Medulla oblongata (tissue), 1 donor: ENCODE measurements around the gene INHBE.
A peak's percentile ranks its signal among the peaks of the same experiment; 100 is the strongest.
"Not testable (repeated sequence)": the region's sequence is repeated elsewhere in the genome, so short reads cannot be mapped to it uniquely, and the experiment has no call there.

Source experiments
- DNase-seq: peaks from one replicate; pipeline ENCODE4 v3.0.0-alpha.2; 2015; ENCODE audit errors: extremely low spot score

The INHBE gene

GRCh38 chr12:57476162-57476992, 21.3 kb downstream of the INHBE start:
- no peak for DNase-seq

- DNase-seq: no peak
Measured at GRCh38 chr12:57476993-57477709, 22.0 kb downstream of the INHBE start.

- DNase-seq: peak; percentile 33
Measured at GRCh38 chr12:57477710-57478681, 22.9 kb downstream of the INHBE start.

- no peak for DNase-seq
Measured at GRCh38 chr12:57479043-57479375, 23.9 kb downstream of the INHBE start.

- peak; percentile 32 for DNase-seq
Measured at GRCh38 chr12:57479376-57480115, 24.4 kb downstream of the INHBE start, which contains the start of gene ARHGAP9. Gene ARHGAP9 (minus strand): TSS chr12:57479866. CDS start chr12:57479406, 460 bp downstream.

- DNase-seq: no peak
Measured at GRCh38 chr12:57481671-57482070, 26.6 kb downstream of the INHBE start.

GRCh38 chr12:57483466-57483865, 28.4 kb downstream of the INHBE start:
- no peak for DNase-seq

GRCh38 chr12:57485695-57486094, 30.6 kb downstream of the INHBE start:
- DNase-seq: no peak

GRCh38 chr12:57487055-57487596, 32.0 kb downstream of the INHBE start:
- DNase-seq: no peak

GRCh38 chr12:57487597-57488401, 32.7 kb downstream of the INHBE start, which contains the start of gene MARS1:
Gene MARS1 (plus strand): TSS chr12:57488068. CDS start chr12:57488091, 23 bp downstream.
- DNase-seq: peak; percentile 99

GRCh38 chr12:57488402-57489156, 33.5 kb downstream of the INHBE start:
- no peak for DNase-seq

- no peak for DNase-seq
Measured at GRCh38 chr12:57489157-57489641, 34.1 kb downstream of the INHBE start.

GRCh38 chr12:57490126-57490525, 35.0 kb downstream of the INHBE start:
- no peak for DNase-seq

GRCh38 chr12:57491393-57492280, 36.5 kb downstream of the INHBE start:
- no peak for DNase-seq

GRCh38 chr12:57495051-57495701, 40.1 kb downstream of the INHBE start:
- DNase-seq: not testable (repeated sequence)

- no peak for DNase-seq
Measured at GRCh38 chr12:57496822-57497221, 41.7 kb downstream of the INHBE start.
